GM10266 (cell line): ENCODE measurements around the gene KIAA1549.

Experiments used
- DNase-seq: peaks from one replicate; pipeline ENCODE4 v3.0.0; 2012; ENCODE audit errors: extremely low spot score
- CTCF ChIP-seq: IDR thresholded peaks from 2 replicates; pipeline ENCODE4 v1.5.1; 2012; ENCODE audit warnings: mild to moderate bottlenecking, low read depth; ENCODE audit not compliant: control insufficient read depth, insufficient read depth; ENCODE audit errors: missing control alignments

Gene KIAA1549

DNA sequence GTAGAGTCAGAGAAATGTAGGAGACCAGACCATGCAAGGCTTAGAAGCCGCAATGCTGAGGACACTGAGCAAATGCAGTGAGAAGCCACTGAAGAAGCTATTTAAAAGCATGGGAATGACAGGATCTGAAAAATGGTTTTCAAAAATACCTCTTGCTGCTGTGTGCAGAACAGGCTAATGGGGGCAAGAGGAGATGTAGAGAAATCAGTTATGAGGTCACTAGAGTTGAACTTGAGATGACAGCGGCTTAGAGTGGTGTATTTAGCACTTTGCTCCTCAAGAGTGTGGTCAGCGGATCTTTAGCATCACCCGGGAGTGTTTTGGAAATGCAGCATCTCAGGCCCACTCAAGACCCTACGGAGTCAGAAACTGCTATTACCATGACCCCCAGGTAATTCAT is 48.8 kb downstream of the KIAA1549 start:
- DNase-seq = no peak
- TF ChIP-seq CTCF = no peak

DNA sequence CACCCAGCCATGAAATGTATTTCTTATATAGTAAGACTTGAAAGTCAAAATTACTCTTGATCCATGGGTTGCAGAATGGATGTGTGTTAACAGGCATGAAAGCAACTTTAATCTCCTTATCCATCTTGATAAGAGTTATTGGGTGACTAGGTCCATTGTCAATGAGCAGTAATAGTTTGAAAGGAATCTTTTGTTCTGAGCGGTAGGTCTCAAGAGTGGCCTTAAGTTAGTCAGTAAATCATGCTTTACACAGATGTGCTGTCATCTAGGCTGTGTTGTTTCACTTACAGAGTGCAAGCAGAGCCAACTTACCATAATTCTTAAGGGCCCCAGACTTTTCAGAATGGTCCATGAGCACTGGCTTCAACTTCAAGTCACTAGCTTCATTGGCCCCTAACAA is 51.2 kb downstream of the KIAA1549 start:
- DNase-seq = no peak
- TF ChIP-seq CTCF = no peak

DNA sequence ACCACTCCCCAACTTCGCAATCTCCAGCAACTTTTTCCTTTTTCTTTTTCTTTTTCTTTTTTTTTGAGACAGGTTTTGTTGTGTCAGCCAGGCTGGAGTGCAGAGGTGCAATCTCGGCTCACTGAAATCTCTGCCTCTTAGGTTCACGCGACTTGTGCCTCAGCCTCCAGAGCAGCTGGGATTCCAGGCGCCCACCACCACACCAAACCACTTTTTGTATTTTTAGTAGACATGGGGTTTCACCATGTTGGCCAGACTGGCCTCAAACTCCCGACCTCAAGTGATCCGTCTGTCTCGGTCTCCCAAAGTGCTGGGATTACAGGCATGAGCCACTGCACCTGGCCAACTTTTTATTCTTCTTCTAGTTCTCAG is 55.0 kb downstream of the KIAA1549 start:
- no peak for DNase-seq
- TF ChIP-seq CTCF = no peak

- TF ChIP-seq CTCF = no peak
- DNase-seq = no peak
Measured at GRCh38 chr7:138924501-138925225, 56.5 kb downstream of the KIAA1549 start.

GRCh38 chr7:138921277-138921676 is 59.9 kb downstream of the KIAA1549 start:
- no peak for DNase-seq
- TF ChIP-seq CTCF = no peak

DNA sequence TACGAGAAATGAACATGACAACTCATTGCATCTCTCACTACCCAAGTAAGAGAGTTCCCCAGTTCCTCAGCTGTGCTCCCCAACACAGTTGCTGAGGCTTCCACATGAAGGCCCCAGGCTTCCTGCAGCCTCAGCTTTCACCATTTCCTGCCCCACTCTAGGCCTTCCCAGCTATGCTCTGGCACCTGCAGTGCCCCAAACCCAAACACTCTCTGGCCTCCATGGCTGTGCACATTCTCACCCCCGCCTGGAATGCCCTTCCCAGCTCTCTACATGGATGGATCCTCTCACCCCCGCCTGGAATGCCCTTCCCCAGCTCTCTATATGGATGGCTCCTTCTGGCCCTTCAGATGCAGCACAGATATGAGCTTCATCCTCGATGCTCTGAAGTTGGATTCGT is 61.3 kb downstream of the KIAA1549 start:
- DNase-seq = no peak
- TF ChIP-seq CTCF = no peak

- no peak for DNase-seq
- TF ChIP-seq CTCF = no peak
Measured at GRCh38 chr7:138919216-138919615, 62.0 kb downstream of the KIAA1549 start.
